ENCODE measurements around the gene ANXA9. TPM values are rescaled to one million over a fixed set of nuclear protein-coding genes. Genes with fewer than 3 reads are reported as not detected.
A peak's percentile ranks its signal among the peaks of the same experiment; 100 is the strongest.

The ANXA9 gene
- total and polyA plus RNA-seq, 2 donors (not counting 1 experiment from before 2014, with no cell fraction given) = 0.07 to 0.62 TPM

DNA sequence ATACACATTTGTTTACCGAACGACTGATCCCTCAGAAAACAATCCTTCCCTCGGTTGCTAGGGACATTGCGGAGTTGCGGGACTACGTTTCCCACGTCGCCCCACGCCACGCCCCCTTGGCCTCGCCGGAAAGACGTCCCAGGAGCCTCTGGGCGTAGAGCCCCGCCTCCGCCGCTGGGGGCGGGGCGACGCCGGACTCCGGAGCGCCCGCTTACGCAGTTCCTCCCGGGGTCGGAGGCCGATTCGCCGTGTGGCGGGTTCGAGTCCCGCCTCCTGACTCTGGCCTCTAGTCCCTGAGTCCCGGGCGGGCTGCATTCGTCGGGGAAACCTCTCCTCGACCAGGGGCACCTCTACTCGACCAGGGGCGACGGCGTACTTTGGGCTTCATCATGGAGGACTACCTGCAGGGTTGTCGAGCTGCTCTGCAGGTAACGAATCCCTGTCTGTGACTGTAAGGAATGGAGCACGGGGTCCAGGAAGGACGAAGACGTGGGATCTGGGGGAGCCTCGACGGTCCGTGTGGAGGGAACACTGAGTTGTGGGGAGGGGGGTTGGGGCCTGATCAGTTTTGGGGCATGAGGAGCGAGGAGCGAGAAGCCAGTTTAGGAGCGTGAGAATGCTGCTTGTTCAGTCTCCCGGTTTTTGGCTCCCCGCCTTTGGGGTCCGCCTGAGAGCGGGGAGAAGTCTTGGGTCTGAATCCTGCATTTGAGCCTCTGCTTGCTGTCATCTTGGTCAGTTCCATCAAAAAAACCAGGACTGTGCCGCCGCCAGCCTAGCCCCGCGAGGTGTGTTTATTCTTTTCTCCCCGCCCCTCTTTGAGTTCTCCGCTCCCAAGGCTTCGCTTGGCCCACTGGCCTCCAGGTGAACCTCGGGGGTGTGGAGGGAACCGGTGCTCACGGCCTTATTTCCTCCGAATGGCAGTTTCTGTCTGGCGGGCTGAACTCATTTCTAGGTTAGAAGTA is 26.4 kb downstream of the ANXA9 start, which contains the start of gene PRUNE1:
TSS of gene PRUNE1 (plus strand) at position 206 of the 962 bp plus-strand sequence. CDS start at position 390, 184 bp downstream.
- Mint-ChIP-seq H3K9me3 (ENCODE audit: insufficient read depth) (no peaks in the 10 kb centered on the region), H3K4me3 (peak within 1 kb of the TSS; percentile 90), H3K27me3 (no peaks in the 10 kb centered on the region), H3K4me1 (peaks cover 66% of the 10 kb centered on the region), H3K27ac (peak within 1 kb of the TSS; percentile 94)
- H3K4me2 ChIP-seq (replicated peaks; ENCODE audit: low read depth, low read length, poor library complexity, severe bottlenecking) = peak within 1 kb of the TSS; percentile 97
- H3K9ac ChIP-seq (ENCODE audit: low read length) = peak within 1 kb of the TSS; percentile 98
- peaks cover 67% of the 10 kb centered on the region for H3K79me2 ChIP-seq (ENCODE audit: control insufficient read depth, insufficient read depth, low read length)
- ChIA-PET POLR2A (interaction anchor here (0.7 to 1.5 kb wide), 4 partner anchors 52 to 159 kb away, joined by 3 to 5 read pairs (median 4); partner anchors contain the start of gene MLLT11), CTCF (no interaction called here)
- under 1% methylated on average over 63 of the region's 69 CpGs for WGBS (ENCODE audit: insufficient coverage)
- H4K20me1 ChIP-seq (ENCODE audit: control insufficient read depth, insufficient read depth, low read length, poor library complexity, severe bottlenecking) = no peaks in the 10 kb centered on the region
- peaks cover 3 to 8% of the 10 kb centered on the region in 2 experiments for H3K36me3 ChIP-seq (replicated peaks in 1 of 2; ENCODE audit: control extremely low read depth in 1 of 2, control insufficient read depth in 1 of 2, extremely low read depth in 1 of 2, insufficient read depth in 2 of 2, low read length in 1 of 2)
- intact Hi-C loops (cut with micrococcal nuclease) = loop anchor here (1.0 to 5.0 kb wide), 8 partner anchors 12 to 772 kb away; partner anchors contain the start of genes ANP32E, CDC42SE1, GABPB2 and LYSMD1
- no peaks in the 10 kb centered on the region for H3K9me3 ChIP-seq (ENCODE audit: control extremely low read depth in 1 of 3, control insufficient read depth in 2 of 3, insufficient read depth in 1 of 3, low read length in 2 of 3)
- TF ChIP-seq, protein P1, sequence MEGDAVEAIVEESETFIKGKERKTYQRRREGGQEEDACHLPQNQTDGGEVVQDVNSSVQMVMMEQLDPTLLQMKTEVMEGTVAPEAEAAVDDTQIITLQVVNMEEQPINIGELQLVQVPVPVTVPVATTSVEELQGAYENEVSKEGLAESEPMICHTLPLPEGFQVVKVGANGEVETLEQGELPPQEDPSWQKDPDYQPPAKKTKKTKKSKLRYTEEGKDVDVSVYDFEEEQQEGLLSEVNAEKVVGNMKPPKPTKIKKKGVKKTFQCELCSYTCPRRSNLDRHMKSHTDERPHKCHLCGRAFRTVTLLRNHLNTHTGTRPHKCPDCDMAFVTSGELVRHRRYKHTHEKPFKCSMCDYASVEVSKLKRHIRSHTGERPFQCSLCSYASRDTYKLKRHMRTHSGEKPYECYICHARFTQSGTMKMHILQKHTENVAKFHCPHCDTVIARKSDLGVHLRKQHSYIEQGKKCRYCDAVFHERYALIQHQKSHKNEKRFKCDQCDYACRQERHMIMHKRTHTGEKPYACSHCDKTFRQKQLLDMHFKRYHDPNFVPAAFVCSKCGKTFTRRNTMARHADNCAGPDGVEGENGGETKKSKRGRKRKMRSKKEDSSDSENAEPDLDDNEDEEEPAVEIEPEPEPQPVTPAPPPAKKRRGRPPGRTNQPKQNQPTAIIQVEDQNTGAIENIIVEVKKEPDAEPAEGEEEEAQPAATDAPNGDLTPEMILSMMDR (IDR thresholded peaks at IDR 0.05) = no peak
- TF ChIP-seq EZH2 (IDR thresholded peaks at IDR 0.05; ENCODE audit: borderline replicate concordance, insufficient read depth, low read depth, low read length, poor library complexity, severe bottlenecking) = no peak
- peaks cover 39 to 53% of the 10 kb centered on the region in 2 donors for H3K4me1 ChIP-seq (ENCODE audit: control insufficient read depth in 2 of 2, insufficient read depth in 2 of 2, low read length in 2 of 2)
- ATAC-seq (ENCODE audit: low read depth) (peak; percentile 97), DNase-seq (peak; percentile 98)
- H2AFZ ChIP-seq (ENCODE audit: insufficient read depth, low read depth, low read length, poor library complexity, severe bottlenecking) = peak within 1 kb of the TSS; percentile 99
- peak within 1 kb of the TSS; percentile 74 to 98 (median 85) for H3K4me3 ChIP-seq (ENCODE audit: control extremely low read depth in 1 of 5, extremely low read depth in 1 of 5, insufficient read depth in 1 of 5, low read depth in 2 of 5, low read length in 4 of 5)
- H3K27me3 ChIP-seq (replicated peaks in 1 of 4; ENCODE audit: control extremely low read depth in 1 of 4, control insufficient read depth in 3 of 4, insufficient read depth in 4 of 4, low read length in 3 of 4) = no peaks in the 10 kb centered on the region
- peak within 1 kb of the TSS; percentile 82 to 95 for H3K27ac ChIP-seq (ENCODE audit: low read length in 2 of 2)

Data from B cell (primary cell).